Upper lobe of left lung (tissue), 6 donors: ENCODE results near the gene HPSE. TPM values are rescaled to one million over a fixed set of nuclear protein-coding genes. Genes with fewer than 3 reads are reported as not detected.

Experiments
- ATAC-seq, 2 donors: fragments of 200-7000 bp; cut with Tn5 transposase; one replicate each; pipeline ENCODE4 v1.9.1; 2022; ENCODE audit warnings: mild to moderate bottlenecking in 2 of 2, moderate library complexity in 2 of 2; ENCODE audit not compliant: low FRiP score in 2 of 2
- DNase-seq, 2 donors: peaks; one replicate each; pipeline ENCODE4 v3.0.0-alpha.2; 2019 to 2020
- H3K27ac ChIP-seq, 4 donors: fragments of 200-600 bp; sonication (generic); one replicate each; pipeline ENCODE4 v1.5.1; 2016 to 2019
- H3K27me3 ChIP-seq, 4 donors: fragments of 200-600 bp; sonication (generic); one replicate each; pipeline ENCODE4 v1.5.1; 2017 to 2019
- H3K36me3 ChIP-seq, 4 donors: fragments of 200-600 bp; sonication (generic); one replicate each; pipeline ENCODE4 v1.5.1; 2016 to 2019
- H3K4me1 ChIP-seq, 4 donors: fragments of 200-600 bp; sonication (generic); one replicate each; pipeline ENCODE4 v1.5.1; 2018 to 2019
- H3K4me3 ChIP-seq, 4 donors: fragments of 200-600 bp; sonication (generic); one replicate each; pipeline ENCODE4 v1.5.1; 2017 to 2019; ENCODE audit warnings: mild to moderate bottlenecking in 2 of 4, moderate library complexity in 1 of 4
- H3K9me3 ChIP-seq, 4 donors: fragments of 200-600 bp; sonication (generic); one replicate each; pipeline ENCODE4 v1.5.1; 2018 to 2019
- EP300 ChIP-seq, 4 donors: sonication (generic); formaldehyde crosslinking; IDR thresholded peaks; one replicate each; pipeline ENCODE4 v1.5.1; 2017; ENCODE audit warnings: antibody characterized with exemption in 4 of 4, control low read depth in 2 of 4
- POLR2A ChIP-seq, 4 donors: fragments of 450-650 bp; IDR thresholded peaks; one replicate each; pipeline ENCODE4 v1.5.1; 2016 to 2017; ENCODE audit warnings: antibody characterized with exemption in 4 of 4, mild to moderate bottlenecking in 2 of 4
- POLR2AphosphoS5 ChIP-seq, 2 donors: sonication (generic); formaldehyde crosslinking; IDR thresholded peaks; one replicate each; pipeline ENCODE4 v1.5.1; 2017; ENCODE audit warnings: antibody characterized with exemption in 2 of 2
- WGBS, 2 donors: methylation state at CpG; one replicate each; pipeline ENCODE4 v1.1.5; 2017 to 2018; 5-methylcytosine and 5-hydroxymethylcytosine counted together
- total RNA-seq, 6 donors: library from RNA; depleted of rRNA in 4 of 6; stranded (reverse); fragments of >200 nt in 4 of 6; gene quantifications; one replicate each; pipeline versions ENCODE4 v1.1.0 to v1.2.1, GENCODE V29; 2016 to 2021
- TF ChIP-seq, protein P1 (sequence below), 6 experiments: fragments of 450-650 bp in 4 of 6; fragments of 200-600 bp in 2 of 6; sonication (generic) in 2 of 6; IDR thresholded peaks; one replicate each; pipeline ENCODE4 v1.5.1; 2016 to 2019; ENCODE audit warnings: antibody characterized with exemption in 6 of 6
- donor health status: DM: no; HTN: no; CAD: no; lungs with moderate emphysema.
- donor health status: DM: no; HTN: yes; CAD: no; lungs with severe emphysema.

The HPSE gene
- total RNA-seq, 6 donors from 2014 or later, result 2.1 to 9.1 (median 5.2) TPM

DNA sequence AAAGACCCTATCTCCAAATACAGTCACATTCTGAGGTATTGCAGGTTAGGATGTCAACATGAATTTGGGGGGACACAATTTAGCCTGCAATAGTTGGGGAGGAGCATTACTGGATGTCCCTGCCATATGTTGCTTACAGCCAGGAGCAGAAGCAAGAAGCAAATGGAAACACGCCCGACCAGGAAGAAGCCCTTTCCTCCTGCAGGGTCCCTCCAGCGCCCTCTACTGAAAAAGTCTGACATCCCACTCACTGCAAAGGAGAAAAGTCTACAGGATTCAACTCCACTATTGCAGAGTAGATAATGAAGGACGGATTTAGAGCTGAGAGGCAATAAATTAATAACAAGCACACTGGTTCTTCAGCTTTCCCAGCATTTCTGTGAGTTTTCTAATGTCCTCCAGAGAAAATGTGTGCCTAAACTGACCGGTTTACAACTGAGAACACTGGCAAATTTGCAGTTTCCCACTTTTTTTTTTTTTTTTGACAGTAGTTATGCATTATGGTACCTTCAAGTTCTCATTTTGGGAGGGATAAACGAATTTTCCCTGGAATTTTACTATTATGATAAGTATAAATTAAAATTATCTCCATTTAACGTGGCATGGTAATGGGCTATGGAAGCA, 81.8 kb downstream of the HPSE start:
- peaks cover 8 to 12% (median 11%) of the 10 kb centered on the region in 4 donors for H3K4me1 ChIP-seq
- DNase-seq (peak in 1 of 2 donors; percentile 83), ATAC-seq (peak; percentile 54 to 64)
- TF ChIP-seq EP300 (IDR thresholded peaks at IDR 0.05) (no peak), POLR2AphosphoS5 (IDR thresholded peaks at IDR 0.05) (no peak), POLR2A (IDR thresholded peaks at IDR 0.05) (no peak)
- TF ChIP-seq, protein P1, sequence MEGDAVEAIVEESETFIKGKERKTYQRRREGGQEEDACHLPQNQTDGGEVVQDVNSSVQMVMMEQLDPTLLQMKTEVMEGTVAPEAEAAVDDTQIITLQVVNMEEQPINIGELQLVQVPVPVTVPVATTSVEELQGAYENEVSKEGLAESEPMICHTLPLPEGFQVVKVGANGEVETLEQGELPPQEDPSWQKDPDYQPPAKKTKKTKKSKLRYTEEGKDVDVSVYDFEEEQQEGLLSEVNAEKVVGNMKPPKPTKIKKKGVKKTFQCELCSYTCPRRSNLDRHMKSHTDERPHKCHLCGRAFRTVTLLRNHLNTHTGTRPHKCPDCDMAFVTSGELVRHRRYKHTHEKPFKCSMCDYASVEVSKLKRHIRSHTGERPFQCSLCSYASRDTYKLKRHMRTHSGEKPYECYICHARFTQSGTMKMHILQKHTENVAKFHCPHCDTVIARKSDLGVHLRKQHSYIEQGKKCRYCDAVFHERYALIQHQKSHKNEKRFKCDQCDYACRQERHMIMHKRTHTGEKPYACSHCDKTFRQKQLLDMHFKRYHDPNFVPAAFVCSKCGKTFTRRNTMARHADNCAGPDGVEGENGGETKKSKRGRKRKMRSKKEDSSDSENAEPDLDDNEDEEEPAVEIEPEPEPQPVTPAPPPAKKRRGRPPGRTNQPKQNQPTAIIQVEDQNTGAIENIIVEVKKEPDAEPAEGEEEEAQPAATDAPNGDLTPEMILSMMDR (IDR thresholded peaks at IDR 0.05), result peak; percentile 50 to 68 (median 60)
- no peaks in the 10 kb centered on the region for H3K9me3 ChIP-seq
- 28 to 33% methylated on average over 7 of the region's 7 CpGs for WGBS, 2 donors
- H3K27me3 ChIP-seq, result no peaks in the 10 kb centered on the region
- H3K27ac ChIP-seq, result peak overlapping the region in 1 of 4 donors; percentile 40
- no peaks in the 10 kb centered on the region for H3K36me3 ChIP-seq
- H3K4me3 ChIP-seq, result no peak overlapping the region

DNA sequence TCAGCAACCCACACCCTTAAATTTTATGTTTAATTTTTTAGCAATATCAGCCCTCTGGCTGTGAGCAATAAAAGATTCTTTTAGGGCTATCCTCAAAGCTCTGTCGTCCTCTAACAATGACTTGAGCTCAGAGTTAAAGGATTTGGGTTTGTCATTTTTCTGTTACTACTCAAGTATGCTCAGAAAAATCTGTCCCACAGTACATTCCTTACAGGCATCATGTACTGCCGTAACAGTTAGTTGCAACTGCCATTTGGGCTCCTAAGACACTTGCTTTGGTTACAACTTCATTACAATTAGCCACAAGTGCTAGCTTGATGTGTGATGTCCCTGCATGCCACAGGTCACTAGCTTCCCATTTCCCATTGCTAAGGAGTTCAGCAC, 83.2 kb downstream of the HPSE start:
- no peak for DNase-seq
- Histone ChIP-seq H3K27me3 (no peaks in the 10 kb centered on the region), H3K4me3 (no peak overlapping the region), H3K27ac (no peak overlapping the region), H3K4me1 (peaks cover 8 to 11% (median 11%) of the 10 kb centered on the region in 4 donors), H3K36me3 (no peaks in the 10 kb centered on the region), H3K9me3 (no peaks in the 10 kb centered on the region)
- WGBS, 2 donors, result 85 to 88% methylated on average over 2 of the region's 2 CpGs
- TF ChIP-seq POLR2A (IDR thresholded peaks at IDR 0.05) (no peak), EP300 (IDR thresholded peaks at IDR 0.05) (no peak), POLR2AphosphoS5 (IDR thresholded peaks at IDR 0.05) (no peak)
- TF ChIP-seq, protein P1 (IDR thresholded peaks at IDR 0.05), result no peak
- ATAC-seq, result no peak

GRCh38 chr4:83250687-83251446, 83.8 kb downstream of the HPSE start:
- Histone ChIP-seq H3K4me1 (peaks cover 3 to 7% (median 6%) of the 10 kb centered on the region in 4 donors), H3K4me3 (no peak overlapping the region), H3K27ac (no peak overlapping the region), H3K36me3 (no peaks in the 10 kb centered on the region), H3K27me3 (no peaks in the 10 kb centered on the region), H3K9me3 (no peaks in the 10 kb centered on the region)
- DNase-seq (no peak), ATAC-seq (no peak)
- 88 to 90% methylated on average over 7 of the region's 7 CpGs for WGBS, 2 donors
- TF ChIP-seq POLR2A (IDR thresholded peaks at IDR 0.05) (no peak), EP300 (IDR thresholded peaks at IDR 0.05) (no peak), POLR2AphosphoS5 (IDR thresholded peaks at IDR 0.05) (no peak)
- TF ChIP-seq, protein P1 (IDR thresholded peaks at IDR 0.05), result no peak

DNA sequence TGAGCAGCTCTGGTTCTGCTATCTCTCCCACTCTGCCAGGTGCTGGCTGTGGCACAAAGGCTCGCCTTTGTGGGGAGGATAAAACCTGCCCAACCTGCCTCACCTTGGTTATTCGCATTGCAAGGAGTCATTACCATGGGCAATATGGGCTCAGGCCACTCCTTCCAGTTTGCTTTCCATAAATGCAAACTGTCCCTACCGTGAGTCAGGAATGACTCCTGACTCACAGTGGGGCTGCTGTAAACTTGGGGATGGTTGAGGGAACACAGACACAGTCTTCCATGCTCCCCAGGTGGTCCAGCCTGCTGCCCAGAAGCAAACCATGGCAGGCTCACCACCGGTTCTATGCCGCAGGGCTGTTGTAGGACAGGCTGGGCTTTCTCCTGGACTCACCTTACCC, 86.2 kb downstream of the HPSE start:
- DNase-seq, result no peak
- Histone ChIP-seq H3K4me1 (peaks cover 0 to 7% (median 0%) of the 10 kb centered on the region in 4 donors), H3K27me3 (no peaks in the 10 kb centered on the region), H3K4me3 (no peak overlapping the region), H3K27ac (no peak overlapping the region), H3K9me3 (no peaks in the 10 kb centered on the region), H3K36me3 (no peaks in the 10 kb centered on the region)
- WGBS, 2 donors, result 90% methylated on average over 5 of the region's 5 CpGs
- TF ChIP-seq, protein P1 (IDR thresholded peaks at IDR 0.05), result no peak
- TF ChIP-seq POLR2A (IDR thresholded peaks at IDR 0.05) (no peak), POLR2AphosphoS5 (IDR thresholded peaks at IDR 0.05) (no peak), EP300 (IDR thresholded peaks at IDR 0.05) (no peak)
- ATAC-seq, result no peak
